Measurements from ENCODE around the gene POLDIP3.

The POLDIP3 gene, protein sequence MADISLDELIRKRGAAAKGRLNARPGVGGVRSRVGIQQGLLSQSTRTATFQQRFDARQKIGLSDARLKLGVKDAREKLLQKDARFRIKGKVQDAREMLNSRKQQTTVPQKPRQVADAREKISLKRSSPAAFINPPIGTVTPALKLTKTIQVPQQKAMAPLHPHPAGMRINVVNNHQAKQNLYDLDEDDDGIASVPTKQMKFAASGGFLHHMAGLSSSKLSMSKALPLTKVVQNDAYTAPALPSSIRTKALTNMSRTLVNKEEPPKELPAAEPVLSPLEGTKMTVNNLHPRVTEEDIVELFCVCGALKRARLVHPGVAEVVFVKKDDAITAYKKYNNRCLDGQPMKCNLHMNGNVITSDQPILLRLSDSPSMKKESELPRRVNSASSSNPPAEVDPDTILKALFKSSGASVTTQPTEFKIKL

DNA sequence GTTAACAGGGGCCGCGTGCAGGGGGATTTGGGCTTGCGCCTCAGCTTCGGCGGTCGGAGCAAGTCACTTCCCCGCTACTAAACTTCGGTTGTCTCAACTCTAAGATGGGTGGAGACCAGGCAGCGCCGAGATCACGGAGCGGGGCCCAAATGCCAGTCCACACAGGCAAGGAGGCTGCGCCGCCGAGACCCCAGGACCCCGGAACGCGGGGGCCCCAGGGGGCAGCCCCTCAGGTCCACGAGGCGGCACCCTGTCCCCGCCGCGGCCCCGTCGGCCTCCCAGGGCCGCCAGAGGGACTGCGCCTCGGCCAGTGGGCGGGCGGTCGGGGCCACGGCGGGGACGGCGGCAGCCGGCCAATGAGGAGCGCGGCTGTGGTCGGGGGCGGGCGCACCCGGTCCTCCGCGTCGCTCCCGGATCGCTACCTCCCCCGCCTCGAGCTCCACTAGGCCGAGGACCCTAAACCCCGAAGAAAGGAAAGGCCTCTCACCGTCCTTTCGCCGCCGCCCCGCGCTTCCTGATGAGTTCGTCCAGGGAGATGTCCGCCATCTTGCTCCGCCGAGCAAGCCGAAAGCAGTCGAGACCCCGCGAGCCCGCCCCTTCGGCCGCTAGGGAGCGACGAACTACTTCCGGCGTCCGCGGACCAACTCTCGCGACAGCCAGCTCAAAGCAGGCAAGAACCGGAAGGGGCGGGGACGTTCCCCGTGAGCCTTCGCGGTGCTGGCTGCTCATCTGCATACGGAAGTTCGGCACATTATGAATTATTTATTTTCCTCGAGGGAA lies at the start of gene POLDIP3:
TSS of gene POLDIP3 (minus strand) at position 572 of the 780 bp plus-strand sequence. CDS start at position 546, 26 bp downstream.
- no peak within 1 kb of the TSS for H2AFZ ChIP-seq (ENCODE audit: low read length, unreplicated experiment)
- peak within 1 kb of the TSS; percentile 96 for H3K27ac ChIP-seq (ENCODE audit: low read depth, low read length)
- H3K4me1 ChIP-seq (ENCODE audit: control insufficient read depth, insufficient read depth, low read length, unreplicated experiment): peaks cover 21% of the 10 kb centered on the region
- H3K27me3 ChIP-seq (ENCODE audit: insufficient read depth, low read length): no peaks in the 10 kb centered on the region
- peaks cover 44% of the 10 kb centered on the region for H3K79me2 ChIP-seq (ENCODE audit: control insufficient read depth, insufficient read depth, low read length, unreplicated experiment)
- H3K36me3 ChIP-seq (ENCODE audit: insufficient read depth, low read length): no peaks in the 10 kb centered on the region
- peak within 1 kb of the TSS; percentile 95 for H3K4me3 ChIP-seq (ENCODE audit: low read depth, low read length)

DNA sequence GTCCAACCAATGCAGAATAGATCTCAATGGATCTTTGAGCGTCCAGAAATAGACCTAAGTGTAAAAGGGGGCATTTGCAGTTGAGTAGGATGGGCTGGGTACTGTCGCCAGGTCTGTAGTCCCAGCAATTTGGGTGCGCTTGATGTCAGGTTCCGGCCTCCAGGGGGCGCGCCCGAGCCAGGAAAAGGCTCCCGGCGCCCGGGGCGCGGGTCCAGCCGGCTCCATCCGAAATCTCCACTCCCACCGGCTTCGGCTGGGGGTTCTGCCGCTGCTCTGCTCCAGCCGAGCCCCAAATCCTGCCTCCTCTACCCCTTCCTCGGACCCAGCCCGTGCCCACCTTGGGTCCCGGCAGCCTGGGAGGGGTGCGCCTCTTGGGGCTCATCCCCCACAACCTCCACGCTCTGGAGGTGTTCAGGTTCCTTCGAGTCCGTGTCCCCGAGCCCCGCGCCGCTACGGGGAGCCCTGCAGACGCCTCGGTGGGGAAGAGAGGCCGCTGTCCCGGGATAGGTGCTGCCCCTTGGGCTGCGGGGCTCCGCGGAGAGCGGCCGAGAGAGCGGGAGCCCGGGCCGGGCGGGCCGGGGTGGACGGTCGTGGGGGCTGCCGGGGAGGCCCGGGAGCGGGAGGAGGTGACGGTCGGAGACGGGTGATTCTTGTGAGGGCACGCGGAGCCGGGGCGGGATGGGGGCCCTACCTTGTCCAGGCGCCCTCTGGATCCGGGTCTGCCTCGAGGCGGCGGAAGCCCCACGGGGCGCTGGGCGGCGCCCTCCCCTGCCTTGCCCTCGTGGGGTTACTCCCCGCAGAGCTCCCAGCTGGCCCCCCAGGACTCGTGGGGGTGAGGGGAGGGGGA lies 47.5 kb upstream of the POLDIP3 start:
- no peaks in the 10 kb centered on the region for H3K4me1 ChIP-seq (ENCODE audit: control insufficient read depth, insufficient read depth, low read length, unreplicated experiment)
- peak overlapping the region; percentile 37; the same call in 1 of the 2 replicates for H3K27ac ChIP-seq (ENCODE audit: low read depth, low read length)
- no peaks in the 10 kb centered on the region for H3K27me3 ChIP-seq (ENCODE audit: insufficient read depth, low read length)
- peak overlapping the region; percentile 92 for H2AFZ ChIP-seq (ENCODE audit: low read length, unreplicated experiment)
- no peaks in the 10 kb centered on the region for H3K36me3 ChIP-seq (ENCODE audit: insufficient read depth, low read length)
- H3K4me3 ChIP-seq (ENCODE audit: low read depth, low read length): peak overlapping the region; percentile 81
- no peaks in the 10 kb centered on the region for H3K79me2 ChIP-seq (ENCODE audit: control insufficient read depth, insufficient read depth, low read length, unreplicated experiment)

DNA sequence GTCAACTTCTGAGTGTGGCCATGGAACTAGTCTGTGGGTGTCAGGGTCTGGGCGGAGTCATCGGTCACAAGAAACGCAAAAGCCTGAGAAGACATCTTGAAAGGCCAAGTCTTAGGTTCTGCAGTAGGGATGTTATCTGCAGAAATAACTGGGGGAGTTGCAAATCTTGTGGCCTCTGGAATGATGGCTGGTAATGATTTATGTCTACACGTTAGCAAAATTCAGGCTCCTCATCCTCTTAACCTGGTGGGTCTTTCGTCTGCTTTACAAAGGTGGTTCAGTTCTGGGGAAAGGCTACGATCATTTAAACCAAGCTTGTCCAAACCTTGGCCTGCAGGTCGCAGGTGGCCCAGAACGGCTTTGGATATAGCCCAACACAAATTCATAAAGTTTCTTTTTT lies 41.9 kb upstream of the POLDIP3 start:
- no peaks in the 10 kb centered on the region for H3K36me3 ChIP-seq (ENCODE audit: insufficient read depth, low read length)
- no peak overlapping the region for H3K4me3 ChIP-seq (ENCODE audit: low read depth, low read length)
- no peaks in the 10 kb centered on the region for H3K27me3 ChIP-seq (ENCODE audit: insufficient read depth, low read length)
- no peaks in the 10 kb centered on the region for H3K4me1 ChIP-seq (ENCODE audit: control insufficient read depth, insufficient read depth, low read length, unreplicated experiment)
- no peak overlapping the region for H2AFZ ChIP-seq (ENCODE audit: low read length, unreplicated experiment)
- H3K79me2 ChIP-seq (ENCODE audit: control insufficient read depth, insufficient read depth, low read length, unreplicated experiment): no peaks in the 10 kb centered on the region
- H3K27ac ChIP-seq (ENCODE audit: low read depth, low read length): no peak overlapping the region

DNA sequence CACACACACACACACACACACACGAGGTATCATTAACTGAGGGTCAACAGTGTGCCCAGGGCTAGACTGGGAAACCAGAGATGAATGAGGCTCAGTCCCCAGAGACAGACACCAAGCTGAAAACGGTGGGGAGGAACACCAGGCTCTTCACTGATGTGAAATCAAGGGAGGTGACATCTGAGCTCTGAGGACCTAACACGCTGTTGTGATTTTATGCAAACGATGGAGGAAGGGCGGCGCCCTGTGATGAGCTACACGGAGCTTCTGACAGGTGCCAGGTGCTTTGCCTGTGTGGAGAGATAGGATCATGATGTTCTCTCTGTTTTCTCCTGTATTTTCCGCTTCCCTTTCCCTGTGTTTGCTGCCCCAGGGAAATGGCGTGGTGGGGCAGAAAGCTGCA lies 41.0 kb upstream of the POLDIP3 start:
- Histone ChIP-seq H3K79me2 (ENCODE audit: control insufficient read depth, insufficient read depth, low read length, unreplicated experiment) (no peaks in the 10 kb centered on the region), H3K36me3 (ENCODE audit: insufficient read depth, low read length) (no peaks in the 10 kb centered on the region), H3K4me1 (ENCODE audit: control insufficient read depth, insufficient read depth, low read length, unreplicated experiment) (no peaks in the 10 kb centered on the region), H3K27me3 (ENCODE audit: insufficient read depth, low read length) (no peaks in the 10 kb centered on the region), H3K4me3 (ENCODE audit: low read depth, low read length) (no peak overlapping the region), H2AFZ (ENCODE audit: low read length, unreplicated experiment) (no peak overlapping the region), H3K27ac (ENCODE audit: low read depth, low read length) (no peak overlapping the region)

DNA sequence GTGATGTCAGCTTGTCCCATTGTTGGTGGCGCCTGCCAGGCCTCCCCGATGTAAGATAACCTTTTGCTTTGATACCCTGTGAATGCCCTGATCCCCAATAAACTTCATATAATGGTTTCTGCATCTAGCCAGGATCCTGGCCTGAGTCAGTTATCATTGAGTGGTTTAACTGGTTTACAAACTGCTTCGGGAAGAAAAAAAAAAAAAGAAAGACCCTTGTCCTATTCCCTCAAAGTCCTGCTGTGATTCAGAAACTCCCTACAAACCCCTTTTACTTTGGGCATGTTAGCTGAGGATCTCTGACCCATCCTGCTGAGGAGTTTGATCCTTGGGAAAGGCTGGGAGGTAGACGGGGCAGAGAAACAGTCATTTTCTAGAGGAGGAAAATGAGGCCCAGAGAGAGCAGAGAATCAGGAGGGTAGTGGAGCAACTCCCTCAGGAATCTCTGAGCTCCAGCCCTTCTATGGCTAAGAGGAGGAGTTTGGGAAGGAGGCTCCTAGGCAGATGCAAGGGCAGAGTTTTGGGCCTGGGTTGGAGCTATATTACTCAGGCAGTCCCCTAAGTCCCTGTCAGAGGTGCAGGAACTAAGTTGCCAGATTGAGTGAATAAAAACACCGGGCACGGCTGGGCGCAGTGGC lies 39.9 kb upstream of the POLDIP3 start:
- no peaks in the 10 kb centered on the region for H3K4me1 ChIP-seq (ENCODE audit: control insufficient read depth, insufficient read depth, low read length, unreplicated experiment)
- no peak overlapping the region for H3K4me3 ChIP-seq (ENCODE audit: low read depth, low read length)
- no peaks in the 10 kb centered on the region for H3K36me3 ChIP-seq (ENCODE audit: insufficient read depth, low read length)
- H2AFZ ChIP-seq (ENCODE audit: low read length, unreplicated experiment): no peak overlapping the region
- H3K79me2 ChIP-seq (ENCODE audit: control insufficient read depth, insufficient read depth, low read length, unreplicated experiment): no peaks in the 10 kb centered on the region
- H3K27me3 ChIP-seq (ENCODE audit: insufficient read depth, low read length): no peaks in the 10 kb centered on the region
- H3K27ac ChIP-seq (ENCODE audit: low read depth, low read length): no peak overlapping the region

DNA sequence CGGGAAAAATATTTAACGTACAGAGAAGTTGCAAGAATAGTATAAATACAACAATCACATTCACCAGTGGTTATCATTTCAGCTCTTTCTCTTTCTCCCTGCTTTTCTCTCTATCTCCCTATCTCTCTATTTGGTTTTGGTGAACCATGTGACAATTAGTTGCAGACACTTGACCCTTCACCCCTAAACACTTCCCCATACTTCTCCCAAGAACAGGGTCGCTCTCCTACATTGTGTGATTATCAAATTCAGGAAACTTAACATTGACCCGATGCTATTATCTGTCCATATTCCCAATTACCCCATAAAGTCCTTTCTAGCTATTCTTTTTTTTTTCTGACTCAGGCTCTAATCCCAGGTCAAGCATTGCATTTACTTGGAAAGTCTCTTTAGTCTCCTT lies 39.3 kb upstream of the POLDIP3 start:
- Histone ChIP-seq H3K4me1 (ENCODE audit: control insufficient read depth, insufficient read depth, low read length, unreplicated experiment) (no peaks in the 10 kb centered on the region), H3K79me2 (ENCODE audit: control insufficient read depth, insufficient read depth, low read length, unreplicated experiment) (no peaks in the 10 kb centered on the region), H3K27ac (ENCODE audit: low read depth, low read length) (no peak overlapping the region), H3K27me3 (ENCODE audit: insufficient read depth, low read length) (no peaks in the 10 kb centered on the region), H3K36me3 (ENCODE audit: insufficient read depth, low read length) (no peaks in the 10 kb centered on the region), H2AFZ (ENCODE audit: low read length, unreplicated experiment) (no peak overlapping the region), H3K4me3 (ENCODE audit: low read depth, low read length) (no peak overlapping the region)

DNA sequence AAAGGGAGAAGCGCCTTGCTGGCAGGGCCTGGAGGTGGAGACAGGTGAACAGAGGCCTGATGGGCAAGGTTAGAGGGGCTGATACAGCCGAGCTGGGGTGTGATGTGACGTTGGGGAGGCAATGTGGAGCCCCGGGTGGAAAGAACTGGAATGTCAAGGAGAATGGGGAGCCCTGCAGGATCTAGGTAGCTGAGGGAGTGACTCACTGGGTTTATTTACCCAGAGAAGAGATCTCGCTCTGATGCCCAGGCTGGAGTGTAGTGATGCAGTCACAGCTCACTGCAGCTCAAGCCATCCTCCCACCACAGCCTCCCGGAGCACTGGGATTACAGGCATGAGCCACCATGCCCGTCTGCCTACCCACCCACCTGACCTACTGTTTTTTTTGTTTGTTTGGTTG lies 36.5 kb upstream of the POLDIP3 start:
- no peaks in the 10 kb centered on the region for H3K36me3 ChIP-seq (ENCODE audit: insufficient read depth, low read length)
- no peak overlapping the region for H2AFZ ChIP-seq (ENCODE audit: low read length, unreplicated experiment)

DNA sequence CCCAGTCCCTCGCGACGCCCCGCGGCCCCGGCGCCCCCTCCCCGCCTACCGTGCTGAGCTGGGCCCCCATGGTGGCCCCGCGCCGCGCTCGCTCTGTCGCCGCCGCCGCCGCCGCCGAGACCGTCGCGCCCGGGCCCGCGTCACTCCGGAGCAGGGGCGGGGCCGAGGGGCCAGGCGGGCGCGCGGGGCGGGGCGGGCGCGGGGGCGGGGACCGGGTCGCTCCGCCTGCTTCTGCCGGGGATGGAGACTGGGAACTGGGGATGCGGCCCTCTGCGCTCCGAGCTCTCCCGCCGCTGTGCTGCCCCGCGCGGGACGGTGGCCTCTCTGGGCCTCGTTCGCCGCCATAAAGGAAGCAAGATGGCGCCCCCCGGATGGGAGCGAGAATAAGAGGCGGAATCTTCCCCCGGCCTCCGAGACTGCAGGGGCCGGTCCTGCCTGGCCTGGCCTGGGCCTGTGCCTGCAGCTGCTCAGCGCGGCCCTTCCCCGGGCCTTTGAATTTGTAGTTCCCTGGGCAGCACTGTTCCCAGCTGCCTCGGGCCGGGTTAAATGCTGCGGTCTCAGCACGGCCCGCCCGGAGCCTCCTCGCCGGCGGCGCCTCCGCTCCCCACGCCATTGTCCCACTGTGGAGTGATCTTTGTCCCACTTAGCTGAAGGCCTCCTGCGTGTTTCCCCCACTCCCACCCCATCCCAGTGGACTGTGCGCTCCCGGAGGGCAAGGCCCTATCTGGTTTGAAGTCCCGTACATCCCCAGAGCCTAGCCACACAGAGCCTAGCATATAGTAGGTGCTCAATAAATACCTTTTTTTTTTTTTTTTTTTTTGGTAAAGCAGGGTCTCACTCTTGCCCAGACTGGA lies 34.8 kb upstream of the POLDIP3 start, which contains the start of gene CYB5R3:
TSS of gene CYB5R3 (minus strand) at position 147 of the 854 bp plus-strand sequence. CDS start at position 70, 77 bp downstream.
- Histone ChIP-seq H3K4me3 (ENCODE audit: low read depth, low read length) (peak within 1 kb of the TSS; percentile 96), H3K36me3 (ENCODE audit: insufficient read depth, low read length) (no peaks in the 10 kb centered on the region), H2AFZ (ENCODE audit: low read length, unreplicated experiment) (peak within 1 kb of the TSS; percentile 92), H3K79me2 (ENCODE audit: control insufficient read depth, insufficient read depth, low read length, unreplicated experiment) (peaks cover 42% of the 10 kb centered on the region), H3K27me3 (ENCODE audit: insufficient read depth, low read length) (no peaks in the 10 kb centered on the region), H3K4me1 (ENCODE audit: control insufficient read depth, insufficient read depth, low read length, unreplicated experiment) (peaks cover 34% of the 10 kb centered on the region), H3K27ac (ENCODE audit: low read depth, low read length) (peak within 1 kb of the TSS; percentile 66)

More for the DNA sequence above, 36.5 kb upstream of the POLDIP3 start:
- H3K27me3 ChIP-seq (ENCODE audit: insufficient read depth, low read length): no peaks in the 10 kb centered on the region
- peaks cover 17% of the 10 kb centered on the region for H3K4me1 ChIP-seq (ENCODE audit: control insufficient read depth, insufficient read depth, low read length, unreplicated experiment)
- H3K4me3 ChIP-seq (ENCODE audit: low read depth, low read length): no peak overlapping the region
- no peak overlapping the region for H3K27ac ChIP-seq (ENCODE audit: low read depth, low read length)
- peaks cover 26% of the 10 kb centered on the region for H3K79me2 ChIP-seq (ENCODE audit: control insufficient read depth, insufficient read depth, low read length, unreplicated experiment)

DNA sequence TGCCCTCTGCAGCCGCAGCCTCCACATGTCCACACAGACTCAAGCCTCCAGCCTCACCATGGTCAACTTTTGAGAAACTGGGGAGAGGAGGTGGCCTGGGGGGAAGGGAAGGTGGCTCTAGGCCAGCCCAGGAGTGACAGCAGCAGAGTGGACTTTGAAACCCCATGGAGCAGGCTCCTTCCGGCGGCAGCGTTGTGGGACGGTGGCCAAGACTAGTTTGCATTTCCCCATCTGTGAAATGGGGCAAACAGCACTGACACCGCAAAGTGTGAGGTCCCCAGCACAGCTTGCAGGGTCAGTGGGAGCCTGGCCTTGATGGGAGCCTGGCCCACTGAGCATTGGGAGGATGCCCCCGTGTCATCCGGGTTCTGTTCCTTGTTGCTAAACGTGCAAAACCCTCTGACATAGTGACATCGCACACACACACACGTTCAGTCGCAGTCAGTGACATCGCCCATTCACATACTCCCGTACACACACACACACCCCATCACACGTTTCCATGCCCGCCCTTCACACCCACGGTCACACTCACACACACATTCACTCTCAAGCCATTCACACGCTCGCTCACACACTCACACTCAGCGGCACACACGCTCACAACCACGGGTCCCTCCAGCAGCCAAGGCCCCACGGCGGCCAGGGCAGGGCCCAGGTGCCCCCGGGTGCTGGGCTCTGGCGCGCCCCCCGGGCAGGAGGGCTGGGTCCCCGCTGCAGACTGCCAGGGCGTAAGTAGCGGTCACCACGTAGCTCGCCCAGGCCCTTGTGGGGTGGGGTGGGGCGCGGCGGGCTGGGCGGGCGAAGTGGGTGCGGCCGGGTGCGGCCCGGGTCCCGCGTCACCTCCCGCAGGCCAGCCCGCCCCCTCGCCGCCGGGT lies 33.9 kb upstream of the POLDIP3 start:
- H3K27ac ChIP-seq (ENCODE audit: low read depth, low read length): peak overlapping the region; percentile 64; the same call in 1 of the 2 replicates
- peaks cover 43% of the 10 kb centered on the region for H3K4me1 ChIP-seq (ENCODE audit: control insufficient read depth, insufficient read depth, low read length, unreplicated experiment)
- peaks cover 51% of the 10 kb centered on the region for H3K79me2 ChIP-seq (ENCODE audit: control insufficient read depth, insufficient read depth, low read length, unreplicated experiment)
- H3K36me3 ChIP-seq (ENCODE audit: insufficient read depth, low read length): no peaks in the 10 kb centered on the region
- H2AFZ ChIP-seq (ENCODE audit: low read length, unreplicated experiment): no peak overlapping the region
- peak overlapping the region; percentile 96 for H3K4me3 ChIP-seq (ENCODE audit: low read depth, low read length)
- no peaks in the 10 kb centered on the region for H3K27me3 ChIP-seq (ENCODE audit: insufficient read depth, low read length)
